ENCODE results near the gene TELO2.

- TF ChIP-seq, protein P1, sequence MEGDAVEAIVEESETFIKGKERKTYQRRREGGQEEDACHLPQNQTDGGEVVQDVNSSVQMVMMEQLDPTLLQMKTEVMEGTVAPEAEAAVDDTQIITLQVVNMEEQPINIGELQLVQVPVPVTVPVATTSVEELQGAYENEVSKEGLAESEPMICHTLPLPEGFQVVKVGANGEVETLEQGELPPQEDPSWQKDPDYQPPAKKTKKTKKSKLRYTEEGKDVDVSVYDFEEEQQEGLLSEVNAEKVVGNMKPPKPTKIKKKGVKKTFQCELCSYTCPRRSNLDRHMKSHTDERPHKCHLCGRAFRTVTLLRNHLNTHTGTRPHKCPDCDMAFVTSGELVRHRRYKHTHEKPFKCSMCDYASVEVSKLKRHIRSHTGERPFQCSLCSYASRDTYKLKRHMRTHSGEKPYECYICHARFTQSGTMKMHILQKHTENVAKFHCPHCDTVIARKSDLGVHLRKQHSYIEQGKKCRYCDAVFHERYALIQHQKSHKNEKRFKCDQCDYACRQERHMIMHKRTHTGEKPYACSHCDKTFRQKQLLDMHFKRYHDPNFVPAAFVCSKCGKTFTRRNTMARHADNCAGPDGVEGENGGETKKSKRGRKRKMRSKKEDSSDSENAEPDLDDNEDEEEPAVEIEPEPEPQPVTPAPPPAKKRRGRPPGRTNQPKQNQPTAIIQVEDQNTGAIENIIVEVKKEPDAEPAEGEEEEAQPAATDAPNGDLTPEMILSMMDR (IDR thresholded peaks at IDR 0.05; ENCODE audit: low read depth, low read length) = no peak
- TF ChIP-seq EZH2phosphoT487 (IDR thresholded peaks at IDR 0.05; ENCODE audit: low read depth) = no peak
Observed at GRCh38 chr16:1542533-1542932, 49.4 kb downstream of the TELO2 start.
